Activated B cell treated with CpG ODN at 0.5 μM for 24 hours (primary cell): ENCODE results near the gene DOK3. TPM values are rescaled to one million over a fixed set of nuclear protein-coding genes. Genes with fewer than 3 reads are reported as not detected.
A peak's percentile ranks its signal among the peaks of the same experiment; 100 is the strongest.

ENCODE experiments used
- ATAC-seq: fragments of 200-7000 bp; cut with Tn5 transposase; one replicate; pipeline ENCODE4 v1.10.0; 2021; ENCODE audit warnings: low read depth, mild to moderate bottlenecking, moderate library complexity
- CTCF ChIA-PET: fragments of 350-600 bp; sonication (Branson Sonifier 250); formaldehyde crosslinking; loops from one replicate; lab custom pipeline; 2021; ENCODE audit warnings: antibody characterized with exemption; lab: Charles Lee
- POLR2A ChIA-PET: fragments of 350-600 bp; sonication (Branson Sonifier 250); formaldehyde crosslinking; loops from one replicate; lab custom pipeline; 2021; ENCODE audit warnings: antibody characterized with exemption; lab: Charles Lee
- DNase-seq: peaks from one replicate; pipeline ENCODE4 v3.0.0; 2022
- H3K27ac Mint-ChIP-seq: one replicate; pipeline ENCODE4 v1.8.0; 2020; ENCODE audit warnings: mixed read lengths
- H3K27me3 Mint-ChIP-seq: one replicate; pipeline ENCODE4 v1.8.0; 2021; ENCODE audit warnings: mixed read lengths
- H3K36me3 Mint-ChIP-seq: one replicate; pipeline ENCODE4 v1.8.0; 2021; ENCODE audit warnings: low read depth, mixed read lengths
- H3K4me1 Mint-ChIP-seq: one replicate; pipeline ENCODE4 v1.8.0; 2021; ENCODE audit warnings: mixed read lengths
- H3K4me3 Mint-ChIP-seq: one replicate; pipeline ENCODE4 v1.8.0; 2020; ENCODE audit warnings: mild to moderate bottlenecking, mixed read lengths
- H3K9me3 Mint-ChIP-seq: one replicate; pipeline ENCODE4 v1.8.0; 2020; ENCODE audit warnings: mixed read lengths
- intact Hi-C: fragments of 100-400 bp; cut with micrococcal nuclease; formaldehyde crosslinking; loops from one replicate; pipeline ENCODE4 v1.15.1; 2024
- total RNA-seq: library from RNA; stranded (reverse); gene quantifications from 2 replicates; pipeline ENCODE4 v1.2.3, GENCODE V29; 2022
- TF ChIP-seq, protein P1 (sequence below): fragments of 200-600 bp; IDR thresholded peaks from one replicate; pipeline ENCODE4 v1.8.0; 2022; ENCODE audit warnings: antibody characterized with exemption, mild to moderate bottlenecking

Gene DOK3
- total RNA-seq, 1 donor from 2014 or later, result 88.5 TPM

DNA sequence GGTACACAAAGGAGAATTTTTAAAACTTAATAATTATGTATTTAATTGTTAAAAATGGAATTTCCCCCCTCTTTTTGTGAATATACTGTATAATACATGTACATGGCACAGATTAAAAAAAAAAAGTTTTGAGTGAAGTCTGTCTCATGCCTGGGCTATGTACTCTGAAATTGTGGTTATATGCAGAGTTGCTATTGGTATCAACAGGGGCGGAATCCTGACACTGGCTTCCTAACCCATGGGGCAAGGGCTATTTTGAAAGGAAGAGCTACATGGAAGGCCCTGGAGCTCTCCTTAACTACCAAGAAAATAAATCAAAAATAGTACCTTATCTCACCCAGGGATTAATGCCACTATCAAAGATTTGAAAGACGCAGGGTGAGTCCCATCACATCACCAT lies 45.6 kb upstream of the DOK3 start:
- Mint-ChIP-seq H3K4me3 (peak overlapping the region; percentile 88), H3K27ac (no peak overlapping the region), H3K9me3 (no peaks in the 10 kb centered on the region), H3K27me3 (no peaks in the 10 kb centered on the region), H3K36me3 (peaks cover 11% of the 10 kb centered on the region), H3K4me1 (peaks cover 27% of the 10 kb centered on the region)
- ATAC-seq, result no peak
- POLR2A ChIA-PET, result no interaction called here
- intact Hi-C loops, result loop anchor here (2.0 kb wide), 1 partner anchor 46 kb away; the partner anchor contains the start of gene B4GALT7
- TF ChIP-seq, protein P1, sequence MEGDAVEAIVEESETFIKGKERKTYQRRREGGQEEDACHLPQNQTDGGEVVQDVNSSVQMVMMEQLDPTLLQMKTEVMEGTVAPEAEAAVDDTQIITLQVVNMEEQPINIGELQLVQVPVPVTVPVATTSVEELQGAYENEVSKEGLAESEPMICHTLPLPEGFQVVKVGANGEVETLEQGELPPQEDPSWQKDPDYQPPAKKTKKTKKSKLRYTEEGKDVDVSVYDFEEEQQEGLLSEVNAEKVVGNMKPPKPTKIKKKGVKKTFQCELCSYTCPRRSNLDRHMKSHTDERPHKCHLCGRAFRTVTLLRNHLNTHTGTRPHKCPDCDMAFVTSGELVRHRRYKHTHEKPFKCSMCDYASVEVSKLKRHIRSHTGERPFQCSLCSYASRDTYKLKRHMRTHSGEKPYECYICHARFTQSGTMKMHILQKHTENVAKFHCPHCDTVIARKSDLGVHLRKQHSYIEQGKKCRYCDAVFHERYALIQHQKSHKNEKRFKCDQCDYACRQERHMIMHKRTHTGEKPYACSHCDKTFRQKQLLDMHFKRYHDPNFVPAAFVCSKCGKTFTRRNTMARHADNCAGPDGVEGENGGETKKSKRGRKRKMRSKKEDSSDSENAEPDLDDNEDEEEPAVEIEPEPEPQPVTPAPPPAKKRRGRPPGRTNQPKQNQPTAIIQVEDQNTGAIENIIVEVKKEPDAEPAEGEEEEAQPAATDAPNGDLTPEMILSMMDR, result no peak
- DNase-seq, result no peak
- CTCF ChIA-PET, result no interaction called here

DNA sequence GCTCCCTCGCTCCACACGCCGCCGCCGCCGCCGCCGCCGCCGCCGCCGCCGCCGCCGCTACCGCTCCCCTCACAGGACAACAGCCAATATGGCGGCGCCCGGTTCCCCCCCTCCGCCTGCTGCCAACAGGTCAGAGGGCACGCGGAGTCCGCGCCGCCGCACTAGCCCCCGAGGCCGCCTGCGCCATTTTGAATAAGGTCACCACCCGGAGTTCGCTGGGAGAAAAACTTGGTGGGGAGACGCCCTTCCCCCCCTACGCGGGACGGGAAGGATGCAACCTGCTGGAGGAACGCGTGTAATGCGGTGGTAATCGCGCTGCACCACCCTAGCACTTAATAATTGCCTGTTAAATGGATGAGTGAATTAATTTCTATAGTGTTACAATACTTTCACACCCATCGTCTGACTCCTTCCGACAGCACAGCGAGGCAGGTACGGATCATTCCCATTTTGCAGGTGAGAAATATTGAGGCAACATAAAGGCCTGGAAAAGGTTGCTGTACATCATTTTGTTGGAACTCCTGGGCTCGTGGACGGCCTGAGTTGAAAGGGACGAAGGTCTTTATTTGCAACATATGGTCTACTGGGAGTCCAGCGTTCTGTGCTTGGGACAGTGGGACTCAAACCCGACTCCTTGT lies 45.0 kb upstream of the DOK3 start, which contains the start of gene FAM193B:
Gene FAM193B (minus strand): TSS at position 90 of the 638 bp plus-strand sequence. CDS start 105 bp downstream, outside the sequence.
- H3K9me3 Mint-ChIP-seq, result no peaks in the 10 kb centered on the region
- peaks cover 29% of the 10 kb centered on the region for H3K4me1 Mint-ChIP-seq
- DNase-seq (peak; percentile 93), ATAC-seq (peak; percentile 99)
- CTCF ChIA-PET, result no interaction called here
- peak within 1 kb of the TSS; percentile 88 for H3K4me3 Mint-ChIP-seq
- no peaks in the 10 kb centered on the region for H3K27me3 Mint-ChIP-seq
- intact Hi-C loops, result loop anchor here (1.0 to 2.0 kb wide), 4 partner anchors 37 to 57 kb away; partner anchors contain the start of genes B4GALT7, PDLIM7 and TMED9
- peaks cover 13% of the 10 kb centered on the region for H3K36me3 Mint-ChIP-seq
- POLR2A ChIA-PET, result no interaction called here
- peak within 1 kb of the TSS; percentile 77 for H3K27ac Mint-ChIP-seq
- TF ChIP-seq, protein P1, result no peak

DNA sequence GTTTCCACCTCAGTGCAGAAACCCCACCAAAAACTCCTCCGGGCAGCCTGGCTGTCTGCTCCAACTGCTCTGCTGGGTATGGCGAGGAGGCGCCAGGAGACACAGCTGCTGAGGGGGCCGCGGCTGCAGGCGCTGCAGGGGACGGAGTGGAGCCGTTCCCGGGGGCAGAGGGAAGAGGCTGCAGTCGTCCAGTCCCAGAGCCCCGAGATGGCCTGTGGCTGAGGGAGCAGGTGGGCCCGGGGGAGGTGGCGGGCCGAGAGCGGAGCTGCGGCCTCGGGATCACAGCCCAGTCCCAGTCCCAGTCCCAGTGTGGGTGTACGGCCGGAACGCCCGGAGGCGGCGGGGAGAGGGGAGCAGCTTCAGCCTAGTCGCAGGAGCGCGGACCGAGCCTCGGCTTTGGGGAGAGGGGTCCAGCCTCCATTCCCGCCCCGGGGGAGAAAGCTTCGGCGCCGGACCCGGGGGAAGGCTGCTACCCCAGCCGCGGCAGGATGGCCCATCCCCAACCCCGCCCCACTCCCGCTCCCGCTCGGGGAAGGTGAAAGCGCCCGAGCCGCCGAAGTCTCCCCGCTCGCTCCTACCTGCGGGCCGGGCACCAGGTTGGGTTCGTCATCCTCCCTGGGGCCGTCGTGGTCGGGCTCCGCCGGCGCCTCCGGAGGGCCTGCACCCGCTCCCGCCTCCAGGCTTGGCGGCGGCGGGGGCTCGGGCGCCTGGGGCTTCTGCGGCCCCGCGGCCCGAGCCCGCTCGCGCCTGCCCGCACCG lies 44.2 kb upstream of the DOK3 start:
- TF ChIP-seq, protein P1, result no peak
- ChIA-PET POLR2A (no interaction called here), CTCF (no interaction called here)
- Mint-ChIP-seq H3K36me3 (peaks cover 13% of the 10 kb centered on the region), H3K4me1 (peaks cover 30% of the 10 kb centered on the region), H3K4me3 (peak overlapping the region; percentile 65), H3K27me3 (no peaks in the 10 kb centered on the region), H3K27ac (no peak overlapping the region), H3K9me3 (no peaks in the 10 kb centered on the region)
- ATAC-seq (peak; percentile 36), DNase-seq (no peak)
- intact Hi-C loops, result loop anchor here (1.0 to 2.0 kb wide), 4 partner anchors 37 to 57 kb away; partner anchors contain the start of genes B4GALT7, PDLIM7 and TMED9

DNA sequence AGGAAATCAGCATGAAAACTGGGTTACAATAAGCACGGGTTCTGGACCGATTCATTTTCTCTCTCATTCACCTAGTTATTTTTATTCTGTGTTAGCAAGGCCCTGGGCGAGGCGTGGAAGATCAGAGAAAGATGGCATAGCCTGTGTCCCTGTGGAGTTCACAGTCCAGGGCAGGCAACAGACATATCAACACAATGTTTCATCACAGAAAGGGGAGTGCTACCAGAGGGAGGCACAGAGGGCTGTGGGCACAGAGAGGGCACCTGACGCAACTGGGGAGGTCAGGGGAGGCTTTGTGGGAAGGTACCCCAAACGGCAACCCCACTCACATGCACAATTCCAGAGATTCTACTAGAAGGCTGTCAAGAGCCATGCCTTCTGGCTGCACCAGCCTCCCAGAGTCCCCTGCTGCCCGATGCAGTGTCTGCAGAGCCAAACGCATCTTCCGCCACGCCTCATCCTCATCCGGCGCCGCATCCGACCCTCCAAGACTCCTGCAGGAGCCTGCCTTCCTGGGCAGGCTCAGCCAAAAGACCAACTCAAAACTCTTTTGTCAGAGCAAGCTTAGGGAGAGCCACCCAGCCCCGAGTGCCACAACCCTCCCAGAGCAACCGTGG lies 43.3 kb upstream of the DOK3 start:
- ATAC-seq (no peak), DNase-seq (no peak)
- H3K9me3 Mint-ChIP-seq, result no peaks in the 10 kb centered on the region
- peak overlapping the region; percentile 54 for H3K27ac Mint-ChIP-seq
- ChIA-PET POLR2A (no interaction called here), CTCF (no interaction called here)
- TF ChIP-seq, protein P1, result no peak
- H3K4me1 Mint-ChIP-seq, result peaks cover 31% of the 10 kb centered on the region
- H3K27me3 Mint-ChIP-seq, result no peaks in the 10 kb centered on the region
- H3K36me3 Mint-ChIP-seq, result peaks cover 13% of the 10 kb centered on the region
- intact Hi-C loops, result no loop called here
- peak overlapping the region; percentile 65 for H3K4me3 Mint-ChIP-seq
